Mesendoderm (in vitro differentiated cells): ENCODE data around the gene ATP2C2.

Experiments
- DNase-seq: peaks from one replicate; pipeline ENCODE4 v3.0.0; 2013
- H2AK5ac ChIP-seq: 2 replicates; pipeline ENCODE4 v1.6.1; 2013; ENCODE audit warnings: low read length, inconsistent platforms
- H2BK120ac ChIP-seq: 2 replicates; pipeline ENCODE4 v1.6.1; 2013; ENCODE audit warnings: low read depth, mild to moderate bottlenecking, low read length, moderate library complexity, mixed read lengths
- H2BK15ac ChIP-seq: replicated peaks from 2 replicates; pipeline ENCODE4 v1.6.1; 2013; ENCODE audit warnings: low read depth, mild to moderate bottlenecking, moderate library complexity
- H2BK5ac ChIP-seq: 2 replicates; pipeline ENCODE4 v1.6.1; 2013; ENCODE audit warnings: low read length, inconsistent platforms
- H3K18ac ChIP-seq: 2 replicates; pipeline ENCODE4 v1.6.1; 2013; ENCODE audit warnings: mild to moderate bottlenecking, low read length, mixed read lengths
- H3K23ac ChIP-seq: one replicate; pipeline ENCODE4 v1.6.1; 2013; ENCODE audit warnings: low read length
- H3K27ac ChIP-seq: 2 replicates; pipeline ENCODE4 v1.5.1; 2013; ENCODE audit warnings: low read depth, mild to moderate bottlenecking, inconsistent platforms, low read length, moderate library complexity
- H3K27me3 ChIP-seq: 2 replicates; pipeline ENCODE4 v1.6.1; 2013; ENCODE audit warnings: low read length, control low read depth, mild to moderate bottlenecking, inconsistent platforms; ENCODE audit not compliant: insufficient read depth, poor library complexity
- H3K36me3 ChIP-seq: 2 replicates; pipeline ENCODE4 v1.6.1; 2013; ENCODE audit warnings: low read length, inconsistent platforms; ENCODE audit not compliant: control insufficient read depth, insufficient read depth
- H3K4ac ChIP-seq: one replicate; pipeline ENCODE4 v1.6.1; 2013; ENCODE audit warnings: low read depth, mild to moderate bottlenecking, low read length, moderate library complexity
- H3K4me1 ChIP-seq: 2 replicates; pipeline ENCODE4 v1.6.1; 2013; ENCODE audit warnings: low read depth, low read length, inconsistent platforms; ENCODE audit not compliant: control insufficient read depth
- H3K4me2 ChIP-seq: 2 replicates; pipeline ENCODE4 v1.6.1; 2013; ENCODE audit warnings: low read length
- H3K4me3 ChIP-seq: 2 replicates; pipeline ENCODE4 v1.5.1; 2013; ENCODE audit warnings: mild to moderate bottlenecking, low read length
- H3K56ac ChIP-seq: one replicate; pipeline ENCODE4 v1.6.1; 2013; ENCODE audit warnings: low read length
- H3K79me1 ChIP-seq: 2 replicates; pipeline ENCODE4 v1.6.1; 2013; ENCODE audit warnings: low read length, inconsistent platforms
- H3K79me2 ChIP-seq: 2 replicates; pipeline ENCODE4 v1.6.1; 2013; ENCODE audit warnings: mild to moderate bottlenecking, low read length; ENCODE audit not compliant: control insufficient read depth, insufficient read depth
- H3K9ac ChIP-seq: 2 replicates; pipeline ENCODE4 v1.6.1; 2013; ENCODE audit warnings: low read length, inconsistent platforms
- H4K5ac ChIP-seq: one replicate; pipeline ENCODE4 v1.6.1; 2013; ENCODE audit warnings: low read length
- H4K8ac ChIP-seq: one replicate; pipeline ENCODE4 v1.6.1; 2013; ENCODE audit warnings: low read depth, mild to moderate bottlenecking, control low read depth, low read length, moderate library complexity
- WGBS: extraction: QIAGEN DNeasy Blood & Tissue Kit; methylation state at CpG from one replicate; pipeline ENCODE4 v1.1.7; 2013; ENCODE audit warnings: low lambda C conversion rate, missing lambda C conversion rate; ENCODE audit not compliant: insufficient coverage; ENCODE audit errors: extremely low coverage; 5-methylcytosine and 5-hydroxymethylcytosine counted together

ATP2C2 gene

DNA sequence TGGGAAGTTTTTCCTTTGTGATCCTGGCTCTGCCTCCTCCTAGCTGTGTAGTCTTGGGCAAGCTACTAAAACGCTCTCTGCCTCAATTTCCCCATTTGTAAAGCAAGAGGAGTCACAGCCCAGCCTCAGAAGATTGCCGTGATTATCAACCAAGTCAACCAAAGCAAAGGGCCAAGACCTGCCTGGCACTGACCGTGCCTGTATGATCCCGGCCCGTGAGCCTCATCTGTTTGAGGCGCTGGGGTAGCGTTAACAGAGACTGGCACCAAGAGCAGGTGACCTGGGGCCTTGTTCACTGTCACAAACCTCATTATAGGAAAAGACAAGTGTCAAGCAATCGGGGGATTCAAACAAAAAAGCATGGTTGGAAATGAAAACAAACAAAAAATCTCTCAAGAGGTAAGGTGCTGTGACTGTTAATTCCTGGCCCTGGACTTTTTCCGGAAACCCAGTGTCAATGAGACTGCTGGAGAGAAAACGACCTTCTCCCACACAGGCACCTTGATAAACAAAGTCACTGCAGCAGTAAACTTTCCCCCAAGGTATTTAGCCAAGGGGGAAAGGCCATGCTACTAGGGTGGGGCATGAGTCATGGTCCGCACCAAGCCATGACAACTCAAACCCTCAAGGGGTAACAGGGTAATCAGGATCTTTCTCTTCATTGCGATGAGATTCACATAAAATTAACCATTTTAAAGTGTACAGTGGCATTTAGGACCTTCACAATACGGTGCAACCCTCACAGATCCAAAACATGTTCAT lies 130.7 kb downstream of the ATP2C2 start:
- no peak overlapping the region for H3K4me3 ChIP-seq
- no peaks in the 10 kb centered on the region for H3K27me3 ChIP-seq
- H3K79me1 ChIP-seq, result no peaks in the 10 kb centered on the region
- no peak overlapping the region for H2BK15ac ChIP-seq
- no peak overlapping the region for H2BK5ac ChIP-seq
- no peak overlapping the region for H3K4ac ChIP-seq
- no peak overlapping the region for H2BK120ac ChIP-seq
- no peak overlapping the region for H3K27ac ChIP-seq
- WGBS, result no CpG with 5 or more reads among the region's 13 CpGs
- DNase-seq, result no peak
- no peaks in the 10 kb centered on the region for H3K79me2 ChIP-seq
- no peak overlapping the region for H3K23ac ChIP-seq
- no peak overlapping the region for H3K18ac ChIP-seq
- H3K9ac ChIP-seq, result no peak overlapping the region
- no peak overlapping the region for H3K56ac ChIP-seq
- no peaks in the 10 kb centered on the region for H3K4me1 ChIP-seq
- no peak overlapping the region for H2AK5ac ChIP-seq
- no peak overlapping the region for H4K8ac ChIP-seq
- no peak overlapping the region for H3K4me2 ChIP-seq
- no peak overlapping the region for H4K5ac ChIP-seq
- peaks cover 2% of the 10 kb centered on the region for H3K36me3 ChIP-seq

DNA sequence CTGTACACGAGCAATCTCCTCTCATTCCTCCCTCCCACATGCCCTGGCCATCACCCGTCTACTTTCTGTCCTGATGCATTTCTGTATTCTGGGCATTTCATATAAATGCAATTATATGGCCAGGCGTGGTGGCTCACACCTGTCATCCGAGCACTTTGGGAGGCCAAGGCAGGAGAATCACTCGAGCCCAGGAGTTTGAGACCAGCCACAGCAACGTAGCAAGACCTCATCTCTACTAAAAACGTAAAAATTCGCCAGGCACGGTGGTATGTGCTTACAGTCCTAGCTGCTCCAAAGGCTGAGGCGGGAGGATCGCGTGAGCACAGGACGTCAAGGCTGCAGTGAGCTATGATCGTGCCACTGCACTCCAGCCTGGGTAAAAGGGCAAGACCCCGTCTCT lies 131.3 kb downstream of the ATP2C2 start:
- no peak overlapping the region for H2AK5ac ChIP-seq
- H3K4me2 ChIP-seq, result no peak overlapping the region
- H3K27ac ChIP-seq, result no peak overlapping the region
- H3K4ac ChIP-seq, result no peak overlapping the region
- no peaks in the 10 kb centered on the region for H3K79me2 ChIP-seq
- H3K56ac ChIP-seq, result no peak overlapping the region
- no peak overlapping the region for H2BK15ac ChIP-seq
- H3K27me3 ChIP-seq, result no peaks in the 10 kb centered on the region
- H3K18ac ChIP-seq, result no peak overlapping the region
- H3K4me1 ChIP-seq, result no peaks in the 10 kb centered on the region
- no peak overlapping the region for H3K9ac ChIP-seq
- peaks cover 2% of the 10 kb centered on the region for H3K36me3 ChIP-seq
- no peak overlapping the region for H4K8ac ChIP-seq
- no peaks in the 10 kb centered on the region for H3K79me1 ChIP-seq
- H3K23ac ChIP-seq, result no peak overlapping the region
- DNase-seq, result no peak
- H2BK5ac ChIP-seq, result no peak overlapping the region
- H2BK120ac ChIP-seq, result no peak overlapping the region
- H3K4me3 ChIP-seq, result no peak overlapping the region
- no peak overlapping the region for H4K5ac ChIP-seq
- no CpG with 5 or more reads among the region's 15 CpGs for WGBS

DNA sequence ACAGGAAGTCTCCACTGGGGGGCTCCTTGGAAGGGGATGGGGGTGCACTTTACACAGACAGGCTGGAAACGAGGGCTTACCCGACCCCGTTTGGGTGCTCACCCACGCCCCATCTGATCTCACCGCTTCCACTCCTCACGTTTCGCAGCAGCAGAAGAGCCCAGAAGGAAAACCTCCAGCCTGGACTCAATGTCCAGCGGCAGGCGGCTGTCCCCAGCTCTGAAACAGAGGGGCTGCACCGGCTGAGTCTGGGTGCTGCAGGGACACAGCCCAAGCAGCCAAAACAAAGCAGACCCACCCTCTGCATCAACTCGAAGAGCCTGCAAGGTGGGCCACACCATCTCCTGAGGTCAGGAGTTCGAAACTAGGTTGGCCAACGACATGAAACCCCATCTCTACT lies 132.2 kb downstream of the ATP2C2 start:
- no peak for DNase-seq
- H2BK5ac ChIP-seq, result no peak overlapping the region

DNA sequence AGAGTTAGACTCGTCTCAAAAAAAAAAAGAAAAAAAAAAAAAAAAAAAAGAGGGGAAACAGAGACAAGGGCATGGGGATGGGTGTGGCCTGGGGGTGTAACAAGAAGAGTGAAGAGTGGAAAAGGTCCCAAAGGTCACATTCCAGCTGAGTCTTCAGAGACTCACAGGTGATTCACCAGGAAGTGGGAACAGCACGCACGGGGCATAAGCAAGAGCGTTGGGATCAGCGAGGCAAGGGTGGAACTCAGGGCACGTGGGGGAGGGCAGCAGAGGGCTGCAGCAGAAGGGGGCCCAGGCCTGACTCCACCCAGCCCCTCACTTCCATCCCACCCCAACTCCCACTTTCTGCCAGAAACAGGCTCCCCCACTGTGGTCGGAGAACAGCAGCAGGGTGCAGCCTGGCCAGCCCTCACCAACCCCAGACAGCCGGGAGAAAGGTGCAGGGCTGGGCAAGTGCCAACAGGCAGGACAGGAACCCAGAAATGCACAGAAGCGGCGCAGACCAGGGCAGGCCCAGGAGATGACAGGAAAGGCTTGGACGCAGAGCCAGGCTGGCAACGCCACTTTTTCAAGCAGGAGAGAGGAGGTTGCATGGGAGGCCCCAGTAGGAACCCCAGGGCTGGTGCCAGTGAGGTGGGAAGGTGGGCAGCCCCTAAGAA lies 132.9 kb downstream of the ATP2C2 start:
- Histone ChIP-seq H3K36me3 (no peaks in the 10 kb centered on the region), H3K4me3 (no peak overlapping the region), H3K27ac (no peak overlapping the region), H4K5ac (no peak overlapping the region), H3K79me2 (no peaks in the 10 kb centered on the region), H3K4ac (no peak overlapping the region), H3K9ac (no peak overlapping the region), H2BK15ac (no peak overlapping the region), H3K56ac (no peak overlapping the region), H3K4me2 (no peak overlapping the region), H3K4me1 (peaks cover 2% of the 10 kb centered on the region), H3K23ac (no peak overlapping the region), H4K8ac (no peak overlapping the region), H3K18ac (no peak overlapping the region), H3K27me3 (no peaks in the 10 kb centered on the region), H2BK5ac (no peak overlapping the region), H3K79me1 (no peaks in the 10 kb centered on the region), H2BK120ac (no peak overlapping the region), H2AK5ac (no peak overlapping the region)
- WGBS, result no CpG with 5 or more reads among the region's 12 CpGs
- no peak for DNase-seq

More for the DNA sequence above, 132.2 kb downstream of the ATP2C2 start:
- Histone ChIP-seq H4K8ac (no peak overlapping the region), H3K56ac (no peak overlapping the region), H3K79me1 (no peaks in the 10 kb centered on the region), H3K18ac (no peak overlapping the region), H3K4me3 (no peak overlapping the region), H2BK120ac (no peak overlapping the region), H3K27ac (no peak overlapping the region), H3K27me3 (no peaks in the 10 kb centered on the region), H4K5ac (no peak overlapping the region), H2BK15ac (no peak overlapping the region), H3K79me2 (no peaks in the 10 kb centered on the region), H3K36me3 (peaks cover 1% of the 10 kb centered on the region), H3K23ac (no peak overlapping the region), H2AK5ac (no peak overlapping the region), H3K4ac (no peak overlapping the region), H3K4me1 (peaks cover 2% of the 10 kb centered on the region), H3K9ac (no peak overlapping the region), H3K4me2 (no peak overlapping the region)
- WGBS, result no CpG with 5 or more reads among the region's 13 CpGs

DNA sequence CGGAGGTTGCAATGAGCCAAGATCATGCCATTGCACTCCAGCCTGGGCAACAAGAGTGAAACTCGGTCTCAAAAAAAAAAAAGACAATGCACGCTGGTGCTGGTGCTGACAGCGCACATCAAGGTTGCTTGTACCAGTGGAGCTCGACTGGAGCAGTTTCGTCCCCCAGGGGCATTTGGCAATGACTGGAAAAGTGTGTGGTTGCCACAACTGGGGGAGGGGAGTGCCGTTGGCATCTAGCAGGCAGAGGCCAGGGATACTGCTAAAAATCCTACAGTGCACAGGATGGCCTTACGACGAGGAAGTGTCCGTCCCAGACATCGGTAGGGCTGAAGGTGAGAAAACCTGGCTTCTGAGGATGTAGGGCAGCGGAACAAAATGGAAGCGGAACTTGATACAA lies 133.7 kb downstream of the ATP2C2 start:
- Histone ChIP-seq H3K23ac (no peak overlapping the region), H3K79me2 (no peaks in the 10 kb centered on the region), H3K27ac (no peak overlapping the region), H4K5ac (no peak overlapping the region), H3K4me3 (no peak overlapping the region), H3K27me3 (no peaks in the 10 kb centered on the region), H3K56ac (no peak overlapping the region), H3K36me3 (no peaks in the 10 kb centered on the region), H3K4ac (no peak overlapping the region), H2BK15ac (no peak overlapping the region), H2BK5ac (no peak overlapping the region), H2BK120ac (no peak overlapping the region), H3K9ac (no peak overlapping the region), H3K4me1 (peaks cover 2% of the 10 kb centered on the region), H4K8ac (no peak overlapping the region), H2AK5ac (no peak overlapping the region), H3K18ac (no peak overlapping the region), H3K79me1 (no peaks in the 10 kb centered on the region), H3K4me2 (no peak overlapping the region)
- WGBS, result no CpG with 5 or more reads among the region's 13 CpGs
- DNase-seq, result no peak
